Kidney (tissue), 14 donors: ENCODE data around the gene USP24. TPM values are rescaled to one million over a fixed set of nuclear protein-coding genes. Genes with fewer than 3 reads are reported as not detected.

Experiments used
- DNase-seq, 5 donors: peaks; one replicate each; pipeline ENCODE4 v3.0.0-alpha.2; 2013 to 2020
- FAIRE-seq: peaks from 2 replicates; lab custom pipeline; 2012; peaks lifted over from hg19 to GRCh38; lab: Jason Lieb, UNC
- H3K27ac ChIP-seq, 2 donors: one replicate each; pipeline ENCODE4 v1.7.0; 2013; ENCODE audit warnings: low read depth in 2 of 2, low read length in 2 of 2, inconsistent platforms in 1 of 2
- H3K27me3 ChIP-seq: one replicate; pipeline ENCODE4 v1.7.1; 2013; ENCODE audit warnings: low read length, inconsistent platforms; ENCODE audit not compliant: control insufficient read depth, insufficient read depth
- H3K36me3 ChIP-seq, 3 donors: one replicate each; pipeline versions ENCODE4 v1.7.0 to v1.7.1; 2013; ENCODE audit warnings: low read length in 3 of 3, control low read depth in 1 of 3, inconsistent platforms in 1 of 3; ENCODE audit not compliant: insufficient read depth in 3 of 3, control insufficient read depth in 2 of 3
- H3K4me1 ChIP-seq, 3 donors: one replicate each; pipeline versions ENCODE4 v1.7.0 to v1.7.1; 2013; ENCODE audit warnings: low read length in 3 of 3, inconsistent platforms in 1 of 3, low read depth in 1 of 3; ENCODE audit not compliant: control insufficient read depth in 2 of 3, insufficient read depth in 2 of 3
- H3K4me3 ChIP-seq, 3 donors: one replicate each; pipeline versions ENCODE4 v1.7.0 to v1.8.1; 2013; ENCODE audit warnings: low read length in 3 of 3, control low read depth in 1 of 3, inconsistent platforms in 1 of 3
- H3K9ac ChIP-seq, 3 donors: one replicate each; pipeline versions ENCODE4 v1.7.0 to v1.7.1; 2013; ENCODE audit warnings: low read length in 3 of 3, control low read depth in 1 of 3, inconsistent platforms in 1 of 3
- H3K9me3 ChIP-seq, 3 donors: one replicate each; pipeline versions ENCODE4 v1.7.0 to v1.7.1; 2013; ENCODE audit warnings: low read length in 3 of 3, control low read depth in 1 of 3, inconsistent platforms in 1 of 3; ENCODE audit not compliant: control insufficient read depth in 2 of 3, insufficient read depth in 1 of 3
- CTCF ChIP-seq: IDR thresholded peaks from 3 replicates; pipeline ENCODE4 v1.5.1; 2012; ENCODE audit warnings: mild to moderate bottlenecking, moderate library complexity, borderline replicate concordance; ENCODE audit not compliant: insufficient read depth; ENCODE audit errors: extremely low read depth
- intact Hi-C: fragments of 100-400 bp; cut with DNase I; formaldehyde crosslinking; loops from one replicate; pipeline ENCODE4 v1.11.1; 2022
- polyA plus RNA-seq: library from polyadenylated mRNA; stranded (reverse); fragments of 350-450 nt; fragmentation: Illumina TruSeq; extraction: RNeasy Lipid Tissue Mini Kit (QIAGEN cat#74804); gene quantifications from one replicate; pipeline ENCODE4 v1.2.3, GENCODE V29; 2014; ENCODE audit warnings: low read depth, low replicate concordance; ENCODE audit not compliant: insufficient read depth
- total RNA-seq: library from RNA; stranded (reverse); fragmentation: NEBNext Ultra II Directional; extraction: Animal tissue kit (Norgen Biotek cat#: 25700); gene quantifications from one replicate; pipeline ENCODE4 v1.2.1, GENCODE V29; 2021
- donor health status: control.
- donor health status: control.
- donor health status: control.
- donor health status: control.
- donor health status: control.
- donor health status: DM: yes; HTN: yes; CAD: no.
- donor health status: Normal renal cell carcinoma (clear cell type).

Gene USP24
- total and polyA plus RNA-seq, 2 donors from 2014 or later, result 10.1 to 49.2 TPM

GRCh38 chr1:55167224-55167871, 47.8 kb downstream of the USP24 start:
- Histone ChIP-seq H3K9me3 (no peaks in the 10 kb centered on the region), H3K27me3 (no peaks in the 10 kb centered on the region), H3K27ac (no peak overlapping the region), H3K4me3 (no peak overlapping the region), H3K9ac (no peak overlapping the region), H3K36me3 (peaks cover 5 to 26% (median 11%) of the 10 kb centered on the region in 3 donors), H3K4me1 (no peaks in the 10 kb centered on the region)
- FAIRE-seq, result no peak
- DNase-seq, result peak in 1 of 5 donors; percentile 6
- intact Hi-C loops, result no loop called here
- no peak for TF ChIP-seq CTCF

GRCh38 chr1:55164906-55165305, 50.3 kb downstream of the USP24 start:
- no peaks in the 10 kb centered on the region for H3K9me3 ChIP-seq
- H3K36me3 ChIP-seq, result peaks cover 2 to 27% (median 11%) of the 10 kb centered on the region in 3 donors
- DNase-seq (no peak), FAIRE-seq (no peak)
- no peak overlapping the region for H3K4me3 ChIP-seq
- no peaks in the 10 kb centered on the region for H3K27me3 ChIP-seq
- H3K9ac ChIP-seq, result no peak overlapping the region
- TF ChIP-seq CTCF, result no peak
- intact Hi-C loops, result no loop called here
- H3K4me1 ChIP-seq, result no peaks in the 10 kb centered on the region
- H3K27ac ChIP-seq, result no peak overlapping the region

- Histone ChIP-seq H3K4me3 (no peak overlapping the region), H3K9ac (no peak overlapping the region), H3K4me1 (no peaks in the 10 kb centered on the region), H3K27me3 (no peaks in the 10 kb centered on the region), H3K36me3 (peaks cover 0 to 32% (median 10%) of the 10 kb centered on the region in 3 donors), H3K9me3 (no peaks in the 10 kb centered on the region), H3K27ac (no peak overlapping the region)
- intact Hi-C loops, result no loop called here
- TF ChIP-seq CTCF, result no peak
- no peak for DNase-seq
- FAIRE-seq, result no peak
Observed at GRCh38 chr1:55159571-55159970, 55.6 kb downstream of the USP24 start.
